Hematopoietic multipotent progenitor cell treated with erythropoietin and hydrocortisone succinate and interleukin-3 and kit ligand, for 6 days (in vitro differentiated cells): ENCODE data around the gene TRAM1L1.

ENCODE experiments used
- DNase-seq: peaks from one replicate; pipeline ENCODE4 v3.0.0-alpha.2; 2015

Gene TRAM1L1

DNA sequence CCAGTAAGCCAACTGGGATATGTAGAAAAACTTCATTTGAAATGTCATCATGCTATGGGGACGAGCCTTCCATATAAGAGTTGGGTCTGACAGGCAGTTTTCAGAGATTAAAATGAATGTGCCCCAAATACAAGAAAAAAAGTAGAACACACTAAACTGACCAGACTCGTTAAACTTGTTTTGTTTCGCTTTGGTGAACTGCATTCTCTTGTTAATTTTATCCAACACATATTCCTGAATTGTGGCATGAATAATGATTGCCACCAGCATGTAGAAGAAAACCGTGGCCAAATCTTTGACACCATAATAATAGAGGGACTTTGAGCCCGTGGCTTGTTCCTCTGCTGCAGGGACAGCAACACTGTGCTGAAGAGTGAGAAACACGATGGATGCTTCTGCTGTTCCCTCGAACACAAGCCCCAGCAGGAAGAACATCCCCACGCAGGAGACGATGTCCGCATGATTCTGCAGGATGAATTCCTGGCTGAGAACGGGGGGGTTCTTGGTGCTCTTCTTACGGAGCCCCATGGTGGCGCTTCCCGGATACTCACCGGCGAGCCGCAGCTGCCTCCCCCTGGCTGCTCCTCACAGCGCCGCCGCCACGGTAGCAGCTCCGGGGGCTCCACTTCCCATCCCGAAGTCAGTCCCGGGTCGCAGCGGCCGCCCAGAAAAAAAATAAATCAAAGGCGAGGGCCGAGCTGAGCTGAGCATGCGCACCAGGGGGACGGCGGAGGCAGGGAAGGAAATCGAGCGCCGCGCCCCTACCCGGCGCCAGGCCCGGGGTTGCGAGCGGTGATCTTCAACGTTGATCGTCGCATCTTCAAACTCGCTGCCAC, at the start of gene TRAM1L1:
Gene TRAM1L1, minus strand, starts transcription at position 711 of the 836 bp plus-strand sequence. Its CDS starts 183 bp downstream, at position 528.
- peak; percentile 22 for DNase-seq

DNA sequence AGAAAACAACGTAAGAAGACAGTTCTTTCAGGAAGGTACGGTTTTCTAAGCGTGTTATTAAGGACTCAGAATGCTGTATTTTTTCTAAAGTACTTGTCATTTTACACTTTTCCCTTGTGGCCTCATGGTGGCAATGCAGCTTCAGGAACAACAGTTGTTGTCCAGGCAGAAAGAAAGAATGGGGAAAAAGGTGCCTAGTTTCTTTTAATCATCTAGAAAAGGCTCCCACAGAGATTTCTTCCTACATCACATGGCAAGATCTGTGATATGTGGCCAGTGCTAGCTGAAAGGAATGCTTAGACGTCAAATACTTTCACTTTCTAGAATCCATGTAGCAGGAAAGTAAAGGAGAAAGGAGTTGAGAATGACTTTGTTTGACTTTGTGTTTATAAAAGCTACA, 49.0 kb upstream of the TRAM1L1 start:
- DNase-seq, result peak; percentile 27

GRCh38 chr4:117096886-117097285, 11.5 kb upstream of the TRAM1L1 start:
- no peak for DNase-seq

DNA sequence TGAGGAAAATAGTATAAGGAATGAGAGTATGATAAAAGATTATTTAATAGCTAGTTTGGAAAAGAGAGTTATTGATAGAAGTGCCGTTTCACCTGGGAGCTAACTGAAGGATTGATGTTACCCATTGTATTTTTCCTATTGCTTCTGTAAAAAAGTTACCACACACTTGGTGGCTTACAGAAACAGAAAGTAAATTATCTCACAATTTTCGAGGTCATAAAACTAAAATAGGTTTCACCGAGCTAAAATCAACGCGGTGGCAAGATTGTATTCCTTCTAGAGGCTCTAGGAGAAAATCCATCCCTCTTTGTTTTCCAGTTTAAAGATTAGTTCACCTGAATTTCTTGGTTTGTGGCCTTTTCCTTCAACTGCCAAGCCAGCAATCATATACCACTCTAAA, 11.1 kb upstream of the TRAM1L1 start:
- no peak for DNase-seq

- no peak for DNase-seq
Observed at GRCh38 chr4:117093571-117093970, 8.2 kb upstream of the TRAM1L1 start.

DNA sequence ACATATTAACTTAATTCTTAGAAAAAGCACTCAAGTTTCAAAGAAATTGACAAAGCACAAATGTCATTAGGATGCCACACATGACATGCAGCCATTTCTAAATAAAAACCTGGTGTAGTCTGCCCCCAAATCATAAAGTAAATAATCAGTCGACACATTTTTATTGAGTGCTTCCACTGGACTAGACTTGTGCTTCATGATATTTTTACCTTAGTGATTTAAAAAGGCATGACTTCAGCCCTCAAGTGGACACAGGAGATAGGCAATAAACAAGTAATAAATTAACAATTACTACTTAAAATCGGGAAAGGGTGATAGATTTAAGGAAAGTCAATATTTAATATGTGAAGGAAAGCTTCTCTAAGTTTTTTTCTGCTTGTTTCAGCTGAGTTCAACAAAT, 7.6 kb downstream of the TRAM1L1 start:
- no peak for DNase-seq

DNA sequence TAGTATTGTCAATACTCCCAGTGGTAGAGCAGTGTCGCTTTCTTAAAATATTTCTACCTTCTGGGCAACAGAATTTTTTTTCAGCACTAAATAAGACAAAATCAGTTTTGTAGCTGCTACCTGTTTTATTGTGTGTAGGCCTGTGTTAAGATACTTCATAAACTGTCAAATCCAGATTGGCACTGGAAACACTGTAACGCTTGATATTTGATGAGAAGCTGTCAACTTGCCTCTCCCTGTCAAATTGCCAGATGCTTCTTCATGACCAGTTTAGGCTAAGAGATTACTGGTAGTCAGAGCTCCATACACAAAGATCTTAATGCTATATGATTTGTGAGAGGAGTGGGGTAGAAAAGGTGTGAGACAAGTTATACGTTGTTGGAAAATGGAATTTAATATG, 17.3 kb downstream of the TRAM1L1 start:
- DNase-seq, result no peak

DNA sequence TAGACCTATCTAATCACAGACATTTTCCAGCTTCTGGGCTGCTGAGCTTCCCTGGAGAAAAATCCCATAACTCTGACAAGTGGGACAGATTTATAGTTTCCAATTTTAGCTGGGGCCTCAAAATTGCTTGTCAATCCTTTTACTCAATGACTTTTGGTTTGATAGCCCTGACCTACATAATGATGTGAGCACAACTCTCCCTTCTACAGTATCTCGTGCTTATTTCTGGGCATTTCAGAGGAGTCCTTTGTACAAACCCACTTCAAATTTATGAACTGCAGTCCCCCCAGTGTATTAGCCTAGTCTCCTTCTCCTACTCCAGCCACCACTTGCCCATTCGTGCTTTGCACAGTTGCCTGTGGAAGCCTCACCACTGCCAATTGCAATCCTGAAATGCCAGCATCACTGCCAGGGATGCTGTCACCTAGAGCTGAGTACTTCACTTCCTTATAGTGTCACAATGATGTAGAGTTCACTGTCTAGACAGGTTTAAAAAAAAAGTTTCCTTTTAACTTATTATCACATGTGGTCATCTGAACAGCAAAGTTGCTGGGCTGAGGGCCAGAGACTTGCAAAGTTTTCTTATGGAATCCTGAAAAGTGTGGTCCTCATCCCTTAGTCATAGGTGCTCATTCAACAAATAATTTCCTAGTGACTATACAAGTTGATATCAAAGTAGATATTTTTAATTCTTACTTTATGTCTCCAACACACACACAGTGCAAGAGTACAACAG, 21.2 kb downstream of the TRAM1L1 start:
- DNase-seq, result no peak

DNA sequence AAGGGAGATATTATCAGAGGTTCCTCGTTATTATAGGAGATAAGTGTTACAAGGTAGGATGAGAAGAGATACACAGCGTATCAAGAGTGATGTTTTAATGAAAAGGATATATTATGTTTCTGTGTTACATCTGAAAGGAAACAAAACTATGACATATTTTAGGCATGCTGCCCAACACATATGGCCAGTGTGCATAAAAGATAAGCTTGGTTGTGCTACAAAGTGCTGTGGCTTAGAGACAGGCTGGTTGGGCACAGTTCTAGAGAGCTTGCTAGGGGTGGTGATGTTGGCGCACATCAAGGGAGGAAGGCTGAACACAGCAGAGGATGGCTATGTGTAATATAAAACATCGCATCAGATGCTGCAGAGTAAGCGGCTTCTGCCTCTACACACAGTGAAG, 42.4 kb downstream of the TRAM1L1 start:
- no peak for DNase-seq
